GM19099 (cell line): ENCODE results near the gene RNF121.

ENCODE experiments used
- POLR2A ChIP-seq: IDR thresholded peaks from 3 replicates; pipeline ENCODE4 v1.6.1; 2011; ENCODE audit warnings: low read depth; ENCODE audit not compliant: insufficient read length; ENCODE audit errors: extremely low read depth

The RNF121 gene

DNA sequence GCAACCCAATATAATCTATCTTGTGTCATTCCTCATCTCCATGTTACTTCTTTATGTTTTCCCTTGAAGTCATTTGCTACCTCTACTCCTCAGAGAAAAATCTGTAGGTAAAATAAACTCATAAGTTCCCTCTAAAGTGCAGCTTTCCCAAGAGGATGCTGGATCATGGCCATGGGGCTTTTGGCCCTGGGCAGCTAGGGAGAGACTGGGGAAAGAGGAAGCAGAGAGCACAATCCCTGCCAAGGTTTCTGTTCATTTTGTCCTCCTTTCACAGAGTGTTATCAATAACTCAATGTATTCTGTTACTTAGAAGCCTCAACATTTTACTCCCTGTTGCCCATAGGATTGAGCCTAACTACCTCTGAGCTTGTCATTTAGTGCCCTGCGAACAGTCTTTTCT lies 9.0 kb downstream of the RNF121 start:
- TF ChIP-seq POLR2A: no peak

DNA sequence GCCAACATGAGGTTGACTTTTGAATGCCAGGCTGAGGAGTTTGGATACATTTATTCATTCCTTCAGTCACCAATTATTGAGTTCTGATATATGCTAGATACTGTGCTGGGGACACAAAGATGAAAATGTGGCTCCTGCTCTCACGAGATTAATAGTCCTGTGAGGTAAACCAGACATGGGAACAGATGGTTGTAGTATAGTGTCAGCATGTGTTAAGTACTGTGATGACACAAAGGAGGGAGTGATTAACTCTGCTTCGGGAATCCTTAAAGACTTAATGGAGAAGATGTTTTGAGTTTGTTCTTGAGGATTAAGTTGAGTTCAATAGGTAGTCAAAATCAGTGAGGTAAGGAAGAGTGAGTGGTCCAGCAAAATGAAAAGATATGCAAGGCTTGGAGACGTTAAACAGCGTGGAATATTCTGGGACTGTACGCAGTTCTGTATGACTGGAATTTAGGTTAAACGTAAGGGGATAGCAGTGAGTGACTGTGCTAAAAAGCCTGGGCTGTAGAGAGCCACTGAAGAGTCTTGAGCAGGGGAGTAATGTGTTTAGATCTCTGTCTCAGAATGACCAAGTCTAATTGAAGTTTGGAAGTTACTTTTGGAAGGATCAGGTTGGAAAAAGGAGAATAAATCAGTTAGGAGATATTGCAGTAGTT lies 11.8 kb downstream of the RNF121 start:
- no peak for TF ChIP-seq POLR2A

DNA sequence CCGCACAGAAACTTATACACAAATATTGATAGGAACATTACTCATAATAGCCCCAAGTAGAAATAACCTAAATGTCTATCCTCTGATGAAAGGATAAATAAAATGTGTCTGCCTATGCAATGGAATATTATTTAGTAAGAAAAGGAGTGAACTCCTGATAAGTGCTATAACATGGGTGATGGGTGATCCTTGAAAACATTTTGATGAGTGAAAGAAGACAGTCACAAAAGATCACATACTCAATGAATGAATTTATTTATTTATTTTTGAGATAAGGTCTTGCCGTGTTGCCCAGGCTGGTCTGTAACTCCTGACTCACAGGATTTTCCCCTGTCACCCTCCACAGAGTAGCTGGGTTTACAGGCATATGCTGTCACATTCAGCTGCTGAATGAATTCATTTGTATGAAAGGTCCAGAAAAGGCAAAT lies 17.3 kb downstream of the RNF121 start:
- TF ChIP-seq POLR2A: no peak

DNA sequence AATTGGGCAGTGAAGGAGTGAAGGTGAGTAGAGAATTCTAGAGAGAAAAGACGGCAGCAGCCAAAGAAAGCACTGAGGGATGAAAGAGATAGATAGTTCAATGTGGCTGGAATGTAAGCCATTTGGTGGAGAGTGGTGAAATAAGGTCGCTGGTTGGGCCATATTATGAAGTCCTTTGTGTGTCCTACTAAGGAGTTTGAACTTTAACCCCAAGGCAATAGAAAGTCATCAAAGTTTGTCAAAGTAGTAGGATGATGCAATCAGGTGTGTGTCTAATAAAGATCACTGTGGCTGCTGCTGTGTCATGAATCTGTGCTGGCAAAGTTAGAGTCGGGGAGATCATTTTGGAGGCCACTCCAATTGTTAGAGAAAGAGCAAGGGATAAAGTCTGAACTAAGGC lies 18.7 kb downstream of the RNF121 start:
- TF ChIP-seq POLR2A: no peak

DNA sequence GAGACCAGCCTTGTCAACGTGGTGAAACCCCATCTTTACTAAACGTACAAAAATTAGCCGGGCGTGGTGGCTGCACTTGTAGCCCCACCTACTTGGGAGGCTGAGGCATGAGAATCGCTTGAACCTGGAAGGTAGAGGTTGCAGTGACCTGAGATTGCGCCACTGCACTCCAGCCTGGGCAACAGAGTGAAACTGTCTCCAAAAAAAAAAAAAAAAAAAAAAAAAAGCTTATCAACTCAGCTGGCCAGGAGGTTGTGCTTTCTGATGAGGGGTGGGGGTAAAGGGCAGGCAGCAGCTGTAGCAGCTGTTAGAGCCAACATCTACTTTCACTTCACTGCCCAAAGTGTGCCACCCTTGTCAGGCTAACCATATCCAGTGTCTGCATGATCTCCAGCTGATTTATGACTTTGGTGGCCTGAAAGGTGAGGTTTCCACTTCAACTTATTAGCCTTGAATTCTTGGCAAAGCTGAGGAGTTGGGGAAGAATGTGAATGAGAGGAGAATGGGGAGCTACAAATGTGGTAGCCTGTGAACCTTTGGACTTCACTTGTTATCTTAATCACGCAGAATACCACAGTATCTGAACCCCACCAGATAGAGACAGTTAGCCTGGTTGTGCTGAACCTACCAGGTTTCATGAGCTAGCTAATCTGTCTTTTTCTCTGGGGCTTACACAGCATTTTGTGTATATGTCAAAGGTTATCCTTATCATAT lies 19.6 kb downstream of the RNF121 start:
- TF ChIP-seq POLR2A: no peak

DNA sequence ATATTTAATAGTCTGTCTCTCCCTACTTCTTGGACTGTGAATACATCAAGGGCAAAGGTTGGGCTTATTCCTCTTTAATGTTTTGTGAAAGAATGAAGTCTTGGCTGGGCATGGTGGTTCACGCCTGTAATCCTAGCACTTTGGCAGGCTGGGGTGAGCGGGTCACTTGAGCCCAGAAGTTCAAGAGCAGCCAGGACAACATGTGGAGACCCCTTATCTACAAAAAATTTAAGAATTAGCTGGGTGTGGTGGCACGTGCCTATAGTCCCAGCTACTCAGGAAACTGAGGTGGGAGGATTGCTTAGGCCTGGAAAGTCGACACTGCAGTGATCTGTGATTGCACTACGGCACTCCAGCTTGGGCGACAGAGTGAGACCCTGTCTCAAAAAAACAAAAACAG lies 20.2 kb downstream of the RNF121 start:
- no peak for TF ChIP-seq POLR2A

DNA sequence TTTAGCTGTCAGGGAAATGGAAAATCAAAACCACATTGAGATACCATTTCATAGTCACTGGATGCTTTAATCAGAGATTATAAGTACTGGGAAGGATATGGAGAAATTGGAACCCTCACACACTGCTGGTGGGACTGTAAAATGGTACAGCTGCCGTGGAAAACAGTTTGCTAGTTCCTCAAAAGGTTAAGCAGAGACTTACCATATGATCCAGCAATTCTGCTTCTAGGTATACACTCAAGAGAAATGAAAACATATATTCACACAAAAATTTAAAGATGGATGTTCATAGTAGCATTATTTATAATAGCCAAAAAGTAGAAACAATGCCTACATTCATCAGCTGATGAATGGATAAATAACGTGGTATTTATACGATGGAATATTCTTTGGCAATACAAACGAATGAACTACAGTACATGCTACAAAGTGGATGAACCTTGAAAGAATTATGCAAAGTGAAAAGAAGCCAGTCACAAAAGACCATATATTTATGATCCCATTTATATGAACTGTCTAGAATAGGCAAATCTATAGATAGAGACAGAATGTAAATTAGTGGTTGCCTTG lies 23.0 kb downstream of the RNF121 start:
- TF ChIP-seq POLR2A: no peak

DNA sequence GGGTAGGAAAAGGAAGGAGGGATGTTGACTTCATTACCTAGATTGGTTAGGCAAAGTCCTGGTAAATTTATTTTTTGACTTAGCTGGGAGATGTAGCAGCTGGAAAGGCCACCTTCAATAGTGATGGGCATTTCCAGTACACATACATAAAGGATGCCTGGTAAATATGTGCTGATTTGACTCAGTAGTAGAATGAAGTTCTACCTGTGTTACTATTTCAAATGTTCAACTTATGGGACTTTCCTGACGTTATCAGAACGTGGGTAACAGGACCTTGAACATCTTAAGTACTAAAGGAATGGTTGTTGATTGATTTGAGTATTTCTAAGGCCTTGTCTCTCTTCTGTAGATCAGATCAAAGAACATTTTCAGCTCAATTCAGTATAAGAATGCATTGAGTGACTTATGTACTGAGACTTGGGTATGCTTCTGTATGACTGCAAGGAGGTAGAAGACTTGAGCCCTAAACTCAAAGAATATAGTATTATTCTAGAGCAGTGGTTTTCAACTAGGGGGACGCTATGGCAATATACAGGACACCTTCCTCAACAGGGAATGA lies 27.1 kb downstream of the RNF121 start:
- TF ChIP-seq POLR2A: no peak

DNA sequence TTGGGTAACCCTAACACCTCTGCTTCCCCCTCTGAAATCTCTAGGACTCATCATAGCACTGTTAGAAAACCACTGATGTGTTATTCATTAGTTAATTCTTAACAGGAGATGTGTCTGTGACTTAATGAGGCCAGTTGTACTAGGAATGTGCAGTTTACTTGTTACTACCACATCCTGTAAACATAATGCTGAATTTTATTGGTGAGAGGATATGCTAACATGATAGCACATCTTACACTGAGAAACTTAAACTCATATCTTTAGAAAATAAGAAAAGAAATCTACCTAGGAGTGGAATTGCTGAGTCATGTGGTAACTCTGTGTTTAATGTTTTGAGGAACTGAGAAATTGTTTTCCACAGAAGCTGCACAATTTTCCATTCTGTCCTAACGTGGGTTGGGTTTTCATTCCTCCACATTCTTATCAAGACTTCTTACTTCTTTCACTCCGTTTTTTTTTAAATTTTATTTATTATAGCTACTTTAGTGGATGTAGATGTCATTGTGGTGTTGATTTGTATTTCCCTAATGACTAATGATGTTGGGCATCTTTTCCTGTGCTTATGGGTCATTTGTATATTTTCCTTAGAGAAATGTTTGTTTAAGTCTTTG lies 33.7 kb downstream of the RNF121 start:
- no peak for TF ChIP-seq POLR2A

DNA sequence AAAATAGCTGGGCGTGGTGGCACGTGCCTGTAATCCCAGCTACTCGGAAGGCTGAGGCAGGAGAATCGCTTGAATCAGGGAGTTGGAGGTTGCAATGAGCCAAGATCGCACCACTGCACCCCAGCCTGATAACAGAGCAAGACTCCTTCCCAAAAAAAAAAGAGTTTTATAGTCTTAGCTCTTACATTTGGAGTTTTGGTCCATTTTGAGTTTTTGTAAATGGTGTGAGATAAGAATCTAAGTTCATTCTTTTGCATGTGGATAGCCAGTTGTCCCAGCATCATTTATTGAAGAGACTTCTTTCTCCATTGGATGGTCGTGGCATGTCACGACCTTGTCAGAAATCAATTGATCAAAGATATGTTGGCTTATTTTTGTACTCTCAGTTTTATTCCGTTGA lies 34.6 kb downstream of the RNF121 start:
- TF ChIP-seq POLR2A: no peak

DNA sequence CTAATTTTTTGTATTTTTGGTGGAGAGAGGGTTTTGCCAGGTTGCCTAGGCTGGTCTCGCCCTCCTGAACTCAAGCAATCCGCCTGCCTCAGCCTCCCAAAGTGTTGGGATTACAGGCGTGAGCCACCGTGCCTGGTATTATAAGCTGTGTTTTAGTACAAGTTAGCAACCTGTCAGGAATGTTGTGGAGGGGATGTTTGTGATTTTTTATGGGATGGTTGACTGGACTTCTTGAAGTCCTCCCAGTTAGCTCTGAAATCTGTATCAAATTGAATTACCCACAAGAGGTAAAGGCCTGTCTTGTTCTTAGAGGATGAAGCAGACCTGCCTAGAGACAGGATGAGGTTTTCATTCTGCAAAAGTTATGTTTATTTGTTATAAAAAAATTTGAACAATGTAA lies 35.8 kb downstream of the RNF121 start:
- no peak for TF ChIP-seq POLR2A

DNA sequence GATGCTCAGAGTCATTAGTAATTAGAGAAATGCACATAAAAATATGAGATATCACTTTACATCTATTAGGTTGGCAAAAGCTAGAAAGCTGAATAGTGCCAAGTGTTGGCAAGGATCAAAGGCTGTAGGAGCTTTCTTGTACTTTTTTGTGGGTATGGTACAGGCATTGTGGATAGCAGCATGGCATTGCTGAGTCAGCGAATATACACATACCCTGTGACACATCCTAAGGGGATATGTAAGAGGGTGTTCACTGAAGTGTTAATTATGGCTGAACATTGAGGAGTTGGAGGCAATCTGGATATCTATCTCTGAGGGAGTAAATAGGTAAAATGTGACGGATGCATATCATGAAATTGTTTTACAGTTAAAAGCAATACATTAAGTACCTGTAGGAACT lies 42.8 kb downstream of the RNF121 start:
- no peak for TF ChIP-seq POLR2A

DNA sequence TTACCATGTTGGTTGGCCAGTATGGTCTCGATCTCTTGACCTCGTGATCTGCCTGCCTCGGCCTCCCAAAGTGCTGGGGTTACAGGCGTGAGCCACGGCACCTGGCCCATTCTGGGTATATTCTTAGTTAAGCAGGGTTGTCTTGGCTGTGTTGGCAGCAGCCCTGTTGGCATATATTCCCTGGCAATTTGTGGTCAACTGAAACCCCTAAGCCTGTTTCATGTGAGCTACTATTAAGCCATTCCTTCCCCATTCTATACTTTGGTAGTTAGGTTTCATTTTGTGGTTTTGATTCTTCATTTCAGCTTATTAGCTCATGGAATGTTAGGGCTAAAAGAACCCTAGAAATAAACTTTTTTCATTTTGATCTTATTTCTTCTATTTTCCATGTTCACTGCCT lies 47.7 kb downstream of the RNF121 start:
- TF ChIP-seq POLR2A: no peak

DNA sequence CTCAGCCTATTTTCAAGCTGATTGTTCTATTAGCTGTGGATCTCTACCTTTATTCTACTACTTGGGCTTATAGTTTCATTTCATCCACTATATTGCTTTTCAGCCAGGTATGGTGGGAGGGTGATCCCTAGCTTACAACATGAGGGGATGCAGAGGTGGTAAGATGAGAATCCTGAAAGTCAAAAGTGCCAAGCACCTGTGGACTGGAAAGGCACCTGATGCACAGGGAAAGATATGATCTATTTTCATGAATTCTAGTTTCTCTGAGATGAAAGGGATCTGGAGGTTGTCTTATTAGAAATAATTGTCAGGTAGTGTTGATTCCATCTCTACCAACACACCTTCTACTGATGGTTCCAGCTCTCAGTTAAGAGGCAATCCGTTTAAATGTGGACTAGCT lies 48.2 kb downstream of the RNF121 start:
- no peak for TF ChIP-seq POLR2A

DNA sequence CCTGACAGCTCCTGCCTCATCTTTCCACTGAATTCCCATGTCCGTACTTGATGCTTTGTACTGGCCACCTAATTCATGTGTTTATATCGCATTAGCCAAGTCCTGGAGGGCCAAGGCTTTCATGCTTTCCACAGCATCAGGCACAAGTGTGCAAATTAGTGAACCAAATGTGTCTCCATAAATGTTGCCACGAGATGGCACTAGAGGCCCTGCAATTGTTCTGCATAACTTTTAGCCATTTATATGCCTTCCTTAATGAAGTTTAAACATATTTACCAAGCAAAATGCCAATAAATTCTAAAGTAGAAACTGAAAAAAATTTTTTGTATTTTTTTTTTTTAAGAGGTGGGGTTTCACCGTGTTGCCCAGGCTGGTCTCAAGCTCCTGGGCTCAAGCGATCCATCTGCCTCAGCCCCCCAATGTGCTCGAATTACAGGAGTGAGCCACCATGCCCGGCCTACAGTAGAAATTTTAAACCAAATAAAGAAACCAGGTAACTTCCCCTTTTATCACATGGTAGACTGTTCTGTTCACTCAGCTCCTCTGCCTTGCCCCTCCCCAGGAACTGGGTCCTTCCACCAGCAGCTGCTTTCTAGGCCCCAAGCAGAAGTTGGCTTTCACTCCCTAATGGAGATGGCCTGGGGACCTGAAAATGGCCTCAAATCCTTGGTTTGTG lies 49.0 kb downstream of the RNF121 start:
- TF ChIP-seq POLR2A: no peak
